IMR-90 (cell line): ENCODE results near the gene IL1RAP. TPM values are rescaled to one million over a fixed set of nuclear protein-coding genes. Genes with fewer than 3 reads are reported as not detected.

Source experiments
- ATAC-seq: fragments of 200-7000 bp; cut with Tn5 transposase; 2 replicates; pipeline ENCODE4 v1.9.1; 2020; ENCODE audit warnings: low read depth, mild to moderate bottlenecking, moderate library complexity
- BruUV-seq: library from RNA; stranded (reverse); fragments of 400-500 nt; replicated peaks from 2 replicates; lab custom pipeline; 2021; lab: Mats Ljungman, UMichigan
- CTCF ChIA-PET: fragments of 300-600 bp; formaldehyde crosslinking; extraction: SDS; loops from one replicate; lab custom pipeline; 2021; ENCODE audit warnings: antibody characterized with exemption; lab: Yijun Ruan, JAX
- POLR2A ChIA-PET: fragments of 300-600 bp; sonication (Branson Sonifier 250); formaldehyde crosslinking; loops from one replicate; lab custom pipeline; 2022; ENCODE audit warnings: antibody characterized with exemption; ENCODE audit not compliant: unreplicated experiment; lab: Charles Lee
- DNase-seq: peaks from one replicate; pipeline ENCODE4 v3.0.0; 2013
- H2AFZ ChIP-seq: replicated peaks from 2 replicates; pipeline ENCODE3; 2013; ENCODE audit warnings: low read length, mild to moderate bottlenecking; ENCODE audit not compliant: poor library complexity
- H2AK5ac ChIP-seq: 2 replicates; pipeline ENCODE4 v1.6.1; 2013; ENCODE audit warnings: low read depth, low read length, inconsistent platforms
- H2AK9ac ChIP-seq: replicated peaks from 2 replicates; pipeline ENCODE3; 2013; ENCODE audit warnings: mild to moderate bottlenecking, low read depth, low read length, moderate library complexity; ENCODE audit not compliant: poor library complexity
- H2BK120ac ChIP-seq: 2 replicates; pipeline ENCODE4 v1.6.1; 2013; ENCODE audit warnings: low read depth, low read length, inconsistent platforms
- H2BK15ac ChIP-seq: 3 replicates; pipeline ENCODE4 v1.6.1; 2013; ENCODE audit warnings: low read depth, low read length, inconsistent platforms
- H2BK20ac ChIP-seq: 2 replicates; pipeline ENCODE4 v1.6.1; 2013; ENCODE audit warnings: low read depth, mild to moderate bottlenecking, inconsistent platforms, low read length, moderate library complexity
- H2BK5ac ChIP-seq: 2 replicates; pipeline ENCODE4 v1.6.1; 2013; ENCODE audit warnings: mild to moderate bottlenecking, low read depth, low read length, inconsistent platforms; ENCODE audit not compliant: poor library complexity, severe bottlenecking
- H3K14ac ChIP-seq: replicated peaks from 2 replicates; pipeline ENCODE4 v1.6.1; 2013; ENCODE audit warnings: low read depth, low read length, inconsistent platforms
- H3K18ac ChIP-seq: 2 replicates; pipeline ENCODE4 v1.6.1; 2013; ENCODE audit warnings: low read depth, low read length, control low read depth
- H3K23ac ChIP-seq: 2 replicates; pipeline ENCODE4 v1.6.1; 2013; ENCODE audit warnings: low read depth, low read length, inconsistent platforms
- H3K27ac ChIP-seq: 2 replicates; pipeline ENCODE4 v1.5.1; 2013; ENCODE audit warnings: mild to moderate bottlenecking, control low read depth, low read length; ENCODE audit not compliant: insufficient read depth
- H3K27me3 ChIP-seq: 2 replicates; pipeline ENCODE4 v1.6.1; 2013; ENCODE audit warnings: low read length; ENCODE audit not compliant: control insufficient read depth, insufficient read depth
- H3K36me3 ChIP-seq: 2 replicates; pipeline ENCODE4 v1.6.1; 2013; ENCODE audit warnings: low read length, mixed read lengths; ENCODE audit not compliant: control insufficient read depth, insufficient read depth
- H3K4ac ChIP-seq: 2 replicates; pipeline ENCODE4 v1.6.1; 2013; ENCODE audit warnings: low read depth, low read length, inconsistent platforms
- H3K4me1 ChIP-seq: 2 replicates; pipeline ENCODE4 v1.6.1; 2013; ENCODE audit warnings: low read length, mixed read lengths; ENCODE audit not compliant: control insufficient read depth, insufficient read depth
- H3K4me2 ChIP-seq: 2 replicates; pipeline ENCODE4 v1.6.1; 2013; ENCODE audit warnings: low read depth, mild to moderate bottlenecking, control low read depth, low read length, moderate library complexity
- H3K4me3 ChIP-seq: 2 replicates; pipeline ENCODE4 v1.5.1; 2013; ENCODE audit warnings: low read depth, mild to moderate bottlenecking, control low read depth, low read length, moderate library complexity; ENCODE audit not compliant: insufficient read depth
- H3K56ac ChIP-seq: 2 replicates; pipeline ENCODE4 v1.6.1; 2013; ENCODE audit warnings: low read length, inconsistent platforms; ENCODE audit not compliant: insufficient read depth; ENCODE audit errors: extremely low read depth
- H3K79me1 ChIP-seq, 2 experiments: 2 replicates each; pipeline ENCODE4 v1.6.1; 2013; ENCODE audit warnings: low read length in 2 of 2, inconsistent platforms in 1 of 2, low read depth in 1 of 2
- H3K9ac ChIP-seq: 2 replicates; pipeline ENCODE4 v1.6.1; 2013; ENCODE audit warnings: low read depth, low read length, control low read depth
- H3K9me1 ChIP-seq: 2 replicates; pipeline ENCODE4 v1.6.1; 2013; ENCODE audit warnings: low read length, inconsistent platforms; ENCODE audit not compliant: insufficient read depth
- H3K9me3 ChIP-seq: 2 replicates; pipeline ENCODE4 v1.6.1; 2013; ENCODE audit warnings: low read length; ENCODE audit not compliant: control insufficient read depth, insufficient read depth
- H4K20me1 ChIP-seq: 2 replicates; pipeline ENCODE4 v1.6.1; 2013; ENCODE audit warnings: low read length, inconsistent platforms; ENCODE audit not compliant: insufficient read depth
- H4K5ac ChIP-seq: 2 replicates; pipeline ENCODE4 v1.6.1; 2013; ENCODE audit warnings: mild to moderate bottlenecking, low read depth, low read length, control low read depth
- H4K8ac ChIP-seq, 2 experiments: 2 replicates each; pipeline ENCODE4 v1.6.1; 2013; ENCODE audit warnings: low read depth in 2 of 2, low read length in 2 of 2, control low read depth in 1 of 2, inconsistent platforms in 1 of 2
- H4K91ac ChIP-seq: 2 replicates; pipeline ENCODE4 v1.6.1; 2013; ENCODE audit warnings: low read depth, low read length, inconsistent platforms; ENCODE audit not compliant: insufficient read depth
- BHLHE40 ChIP-seq: fragments of 150-350 bp; IDR thresholded peaks from 2 replicates; pipeline ENCODE4 v1.6.1; 2016; ENCODE audit warnings: mild to moderate bottlenecking, low read depth, low read length
- CEBPB ChIP-seq: IDR thresholded peaks from 2 replicates; pipeline ENCODE4 v1.6.1; 2012; ENCODE audit warnings: low read depth, low read length, improper control_type of control experiment
- CHD1 ChIP-seq: IDR thresholded peaks from 2 replicates; pipeline ENCODE4 v1.6.1; 2012; ENCODE audit warnings: low read depth, low read length, improper control_type of control experiment
- FOS ChIP-seq: fragments of 150-350 bp; IDR thresholded peaks from 2 replicates; pipeline ENCODE4 v1.6.1; 2016; ENCODE audit warnings: low read depth, low read length
- MAFK ChIP-seq: IDR thresholded peaks from 2 replicates; pipeline ENCODE4 v1.6.1; 2012; ENCODE audit warnings: low read depth, low read length, improper control_type of control experiment
- MAZ ChIP-seq: IDR thresholded peaks from 2 replicates; pipeline ENCODE4 v1.6.1; 2012; ENCODE audit warnings: low read depth, mild to moderate bottlenecking, low read length, improper control_type of control experiment, moderate library complexity, borderline replicate concordance
- MXI1 ChIP-seq: IDR thresholded peaks from 2 replicates; pipeline ENCODE4 v1.6.1; 2012; ENCODE audit warnings: low read depth, mild to moderate bottlenecking, low read length, moderate library complexity, borderline replicate concordance
- NFE2L2 ChIP-seq: fragments of 150-350 bp; IDR thresholded peaks from 2 replicates; pipeline ENCODE4 v1.6.1; 2016; ENCODE audit warnings: low read depth, mild to moderate bottlenecking, low read length
- RFX5 ChIP-seq: IDR thresholded peaks from 2 replicates; pipeline ENCODE4 v1.8.0; 2012; ENCODE audit warnings: low read depth, mild to moderate bottlenecking, low read length, moderate library complexity
- SMC3 ChIP-seq: fragments of 150-350 bp; IDR thresholded peaks from 2 replicates; pipeline ENCODE4 v1.6.1; 2016; ENCODE audit warnings: low read depth, mild to moderate bottlenecking, antibody characterized with exemption, low read length, moderate library complexity
- WGBS, 2 experiments: methylation state at CpG; one replicate each; pipeline versions ENCODE4 v1.1.5 to v1.1.7; 2013; ENCODE audit warnings: missing lambda C conversion rate in 2 of 2; ENCODE audit not compliant: insufficient read length in 1 of 2; ENCODE audit errors: extremely low coverage in 2 of 2; 5-methylcytosine and 5-hydroxymethylcytosine counted together
- dilution Hi-C: fragments of 300-500 bp; cut with HindIII; formaldehyde crosslinking; loops from one replicate; pipeline ENCODE4 v1.14.3; 2018; ENCODE audit warnings: low sequenced_read_pairs; ENCODE audit not compliant: unreplicated experiment
- in situ Hi-C: fragments of 300-500 bp; cut with MboI; formaldehyde crosslinking; loops from 3 replicates; pipeline ENCODE4 v1.14.3; 2019; ENCODE audit warnings: low sequenced_read_pairs, inconsistent platforms, mixed read lengths
- intact Hi-C: fragments of 100-400 bp; cut with micrococcal nuclease; formaldehyde crosslinking; loops from 2 replicates; pipeline ENCODE4 v1.10.0; 2022
- polyA plus RNA-seq, 3 experiments: library from polyadenylated mRNA; depleted of rRNA; stranded (reverse); fragments of >200 nt; gene quantifications; 2 replicates each; pipeline ENCODE4 v1.2.3, GENCODE V29; 2012; ENCODE audit warnings: low replicate concordance in 1 of 3
- total RNA-seq: library from RNA; depleted of rRNA; stranded (reverse); fragments of >200 nt; gene quantifications from 2 replicates; pipeline ENCODE4 v1.2.3, GENCODE V29; 2012
- TF ChIP-seq, protein P1 (sequence below): fragments of 150-350 bp; IDR thresholded peaks from 2 replicates; pipeline ENCODE4 v1.6.1; 2016; ENCODE audit warnings: low read depth, mild to moderate bottlenecking, low read length, moderate library complexity, borderline replicate concordance
- TF ChIP-seq, protein P2 (sequence below): conservative IDR thresholded peaks from 2 replicates; pipeline ENCODE4 v1.5.1; 2012; ENCODE audit warnings: mild to moderate bottlenecking, low read depth, low read length, improper control_type of control experiment
- TF ChIP-seq, protein P3 (sequence below): fragments of 150-350 bp; IDR thresholded peaks from 2 replicates; pipeline ENCODE4 v1.6.1; 2017; ENCODE audit warnings: mild to moderate bottlenecking, antibody characterized with exemption, low read length, low read depth

The IL1RAP gene
- total and polyA plus RNA-seq, 2 of the 4 experiments (the other 2 are of a cell fraction) = 8.3 to 11.3 TPM

DNA sequence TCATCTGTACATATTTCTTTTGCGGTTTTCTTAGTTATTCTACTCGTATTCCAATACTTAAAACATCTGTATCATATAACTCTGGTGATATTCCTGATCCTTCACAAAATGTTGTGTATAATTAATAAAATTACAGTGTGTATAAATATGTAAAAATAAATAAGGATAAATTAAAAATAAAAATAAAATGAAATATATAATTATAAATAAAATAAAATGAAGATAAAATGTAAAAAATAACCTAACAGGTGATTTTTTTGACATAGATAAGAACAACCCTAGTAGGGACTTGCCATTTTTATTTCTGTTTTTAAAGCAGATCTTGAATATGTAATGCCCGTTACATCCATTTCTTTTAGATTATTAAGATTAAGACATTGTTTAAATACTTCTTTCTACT, 25.6 kb downstream of the IL1RAP start:
- no TSS peak for BruUV-seq
- Histone ChIP-seq H3K27ac (no peak overlapping the region), H4K5ac (no peak overlapping the region), H2BK5ac (no peak overlapping the region), H3K4me2 (no peak overlapping the region), H2AK9ac (no peak overlapping the region), H3K27me3 (no peaks in the 10 kb centered on the region), H3K23ac (no peak overlapping the region), H3K9me3 (no peaks in the 10 kb centered on the region), H3K14ac (no peak overlapping the region), H3K4me1 (no peaks in the 10 kb centered on the region; the same call in 1 of the 2 replicates), H2BK120ac (no peak overlapping the region), H4K91ac (no peak overlapping the region), H3K79me1 (peaks cover 15 to 26% of the 10 kb centered on the region in 2 experiments), H4K8ac (no peak overlapping the region), H4K20me1 (no peaks in the 10 kb centered on the region), H2BK20ac (no peak overlapping the region), H2AK5ac (no peak overlapping the region), H3K36me3 (no peaks in the 10 kb centered on the region; the same call in 1 of the 2 replicates), H3K9me1 (0 out of 2 replicates have a peak, but pooled peaks cover 2% of the 10 kb centered on the region), H3K4me3 (no peak overlapping the region), H3K18ac (no peak overlapping the region), H3K56ac (no peak overlapping the region), H3K4ac (no peak overlapping the region), H3K9ac (no peak overlapping the region), H2AFZ (no peak overlapping the region), H2BK15ac (no peak overlapping the region)
- CTCF ChIA-PET = no interaction called here
- in situ Hi-C loops = no loop called here
- ATAC-seq (no peak), DNase-seq (no peak)
- dilution Hi-C loops = no loop called here
- WGBS, 2 experiments = no CpG with 5 or more reads among the region's 3 CpGs
- TF ChIP-seq, protein P1, sequence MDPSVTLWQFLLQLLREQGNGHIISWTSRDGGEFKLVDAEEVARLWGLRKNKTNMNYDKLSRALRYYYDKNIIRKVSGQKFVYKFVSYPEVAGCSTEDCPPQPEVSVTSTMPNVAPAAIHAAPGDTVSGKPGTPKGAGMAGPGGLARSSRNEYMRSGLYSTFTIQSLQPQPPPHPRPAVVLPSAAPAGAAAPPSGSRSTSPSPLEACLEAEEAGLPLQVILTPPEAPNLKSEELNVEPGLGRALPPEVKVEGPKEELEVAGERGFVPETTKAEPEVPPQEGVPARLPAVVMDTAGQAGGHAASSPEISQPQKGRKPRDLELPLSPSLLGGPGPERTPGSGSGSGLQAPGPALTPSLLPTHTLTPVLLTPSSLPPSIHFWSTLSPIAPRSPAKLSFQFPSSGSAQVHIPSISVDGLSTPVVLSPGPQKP = no peak
- TF ChIP-seq MAZ (no peak), RFX5 (no peak), CHD1 (no peak), SMC3 (no peak), BHLHE40 (no peak), MXI1 (no peak), CEBPB (no peak), MAFK (no peak), FOS (no peak), NFE2L2 (no peak)
- TF ChIP-seq, protein P2, sequence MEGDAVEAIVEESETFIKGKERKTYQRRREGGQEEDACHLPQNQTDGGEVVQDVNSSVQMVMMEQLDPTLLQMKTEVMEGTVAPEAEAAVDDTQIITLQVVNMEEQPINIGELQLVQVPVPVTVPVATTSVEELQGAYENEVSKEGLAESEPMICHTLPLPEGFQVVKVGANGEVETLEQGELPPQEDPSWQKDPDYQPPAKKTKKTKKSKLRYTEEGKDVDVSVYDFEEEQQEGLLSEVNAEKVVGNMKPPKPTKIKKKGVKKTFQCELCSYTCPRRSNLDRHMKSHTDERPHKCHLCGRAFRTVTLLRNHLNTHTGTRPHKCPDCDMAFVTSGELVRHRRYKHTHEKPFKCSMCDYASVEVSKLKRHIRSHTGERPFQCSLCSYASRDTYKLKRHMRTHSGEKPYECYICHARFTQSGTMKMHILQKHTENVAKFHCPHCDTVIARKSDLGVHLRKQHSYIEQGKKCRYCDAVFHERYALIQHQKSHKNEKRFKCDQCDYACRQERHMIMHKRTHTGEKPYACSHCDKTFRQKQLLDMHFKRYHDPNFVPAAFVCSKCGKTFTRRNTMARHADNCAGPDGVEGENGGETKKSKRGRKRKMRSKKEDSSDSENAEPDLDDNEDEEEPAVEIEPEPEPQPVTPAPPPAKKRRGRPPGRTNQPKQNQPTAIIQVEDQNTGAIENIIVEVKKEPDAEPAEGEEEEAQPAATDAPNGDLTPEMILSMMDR = no peak
- TF ChIP-seq, protein P3, sequence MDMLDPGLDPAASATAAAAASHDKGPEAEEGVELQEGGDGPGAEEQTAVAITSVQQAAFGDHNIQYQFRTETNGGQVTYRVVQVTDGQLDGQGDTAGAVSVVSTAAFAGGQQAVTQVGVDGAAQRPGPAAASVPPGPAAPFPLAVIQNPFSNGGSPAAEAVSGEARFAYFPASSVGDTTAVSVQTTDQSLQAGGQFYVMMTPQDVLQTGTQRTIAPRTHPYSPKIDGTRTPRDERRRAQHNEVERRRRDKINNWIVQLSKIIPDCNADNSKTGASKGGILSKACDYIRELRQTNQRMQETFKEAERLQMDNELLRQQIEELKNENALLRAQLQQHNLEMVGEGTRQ = no peak
- intact Hi-C loops = no loop called here
- POLR2A ChIA-PET = no interaction called here
